SK-N-SH treated with all-trans-retinoic acid at 6 μM for 48 hours (cell line): ENCODE data around the gene ANKRD65.

Source experiments
- ATAC-seq: fragments of 200-7000 bp; cut with Tn5 transposase; 3 replicates; pipeline ENCODE4 v1.9.1; 2020; ENCODE audit warnings: mild to moderate bottlenecking, moderate library complexity
- ARNTL ChIP-seq: fragments of 450-650 bp; formaldehyde crosslinking; IDR thresholded peaks from 2 replicates; pipeline ENCODE4 v1.5.0; 2020; ENCODE audit warnings: low read depth, mild to moderate bottlenecking, moderate library complexity, borderline replicate concordance
- BACH2 ChIP-seq: fragments of 250-450 bp; sonication (Bioruptor Pico); IDR thresholded peaks from 2 replicates; pipeline ENCODE4 v1.9.0; 2021; ENCODE audit warnings: mild to moderate bottlenecking, borderline replicate concordance
- CREB5 ChIP-seq: fragments of 250-450 bp; sonication (Bioruptor Pico); IDR thresholded peaks from 2 replicates; pipeline ENCODE4 v1.5.1; 2020; ENCODE audit warnings: low read depth, mild to moderate bottlenecking, moderate library complexity
- CSDC2 ChIP-seq: fragments of 250-450 bp; sonication (Bioruptor Pico); IDR thresholded peaks from 2 replicates; pipeline ENCODE4 v1.5.0; 2020; ENCODE audit warnings: mild to moderate bottlenecking, moderate library complexity
- ESRRG ChIP-seq: fragments of 250-450 bp; sonication (Bioruptor Pico); IDR thresholded peaks from 2 replicates; pipeline ENCODE4 v1.6.1; 2021; ENCODE audit warnings: mild to moderate bottlenecking
- GLIS3 ChIP-seq: fragments of 250-450 bp; sonication (Bioruptor Pico); IDR thresholded peaks from 2 replicates; pipeline ENCODE4 v1.5.0; 2020; ENCODE audit warnings: mild to moderate bottlenecking, moderate library complexity
- ISL1 ChIP-seq: fragments of 250-450 bp; sonication (Bioruptor Pico); IDR thresholded peaks from 2 replicates; pipeline ENCODE4 v2.1.2; 2022; ENCODE audit warnings: mild to moderate bottlenecking, moderate library complexity
- OSR1 ChIP-seq: fragments of 250-450 bp; sonication (Bioruptor Pico); IDR thresholded peaks from 2 replicates; pipeline ENCODE4 v1.8.0; 2022; ENCODE audit warnings: moderate library complexity, mild to moderate bottlenecking, inconsistent platforms
- PPARA ChIP-seq: fragments of 250-450 bp; sonication (Bioruptor Pico); IDR thresholded peaks from 2 replicates; pipeline ENCODE4 v1.5.0; 2020; ENCODE audit warnings: mild to moderate bottlenecking, borderline replicate concordance
- RARB ChIP-seq: fragments of 250-450 bp; sonication (Bioruptor Pico); IDR thresholded peaks from 2 replicates; pipeline ENCODE4 v1.8.0; 2021; ENCODE audit warnings: mild to moderate bottlenecking, moderate library complexity
- SNAI2 ChIP-seq: fragments of 250-450 bp; sonication (Bioruptor Pico); IDR thresholded peaks from 2 replicates; pipeline ENCODE4 v1.5.0; 2020; ENCODE audit warnings: mild to moderate bottlenecking, moderate library complexity
- TCF4 ChIP-seq: fragments of 250-450 bp; sonication (Bioruptor Pico); IDR thresholded peaks from 2 replicates; pipeline ENCODE4 v1.8.0; 2021; ENCODE audit warnings: mild to moderate bottlenecking, moderate library complexity, borderline replicate concordance
- TOX ChIP-seq: fragments of 250-450 bp; sonication (Bioruptor Pico); IDR thresholded peaks from 2 replicates; pipeline ENCODE4 v1.8.0; 2021; ENCODE audit warnings: mild to moderate bottlenecking, moderate library complexity, borderline replicate concordance
- TSHZ2 ChIP-seq: fragments of 250-450 bp; sonication (Bioruptor Pico); IDR thresholded peaks from 2 replicates; pipeline ENCODE4 v1.5.0; 2020; ENCODE audit warnings: mild to moderate bottlenecking, moderate library complexity
- ZC3H10 ChIP-seq: fragments of 250-450 bp; sonication (Bioruptor Pico); IDR thresholded peaks from 2 replicates; pipeline ENCODE4 v1.5.1; 2021; ENCODE audit warnings: mild to moderate bottlenecking, moderate library complexity
- ZFP3 ChIP-seq: fragments of 250-450 bp; sonication (Bioruptor Pico); IDR thresholded peaks from 2 replicates; pipeline ENCODE4 v1.5.0; 2020; ENCODE audit warnings: mild to moderate bottlenecking, moderate library complexity
- ZFP30 ChIP-seq: fragments of 450-650 bp; formaldehyde crosslinking; IDR thresholded peaks from 2 replicates; pipeline ENCODE4 v1.5.0; 2022; ENCODE audit warnings: mild to moderate bottlenecking, moderate library complexity
- ZNF565 ChIP-seq: fragments of 450-650 bp; formaldehyde crosslinking; conservative IDR thresholded peaks from 2 replicates; pipeline ENCODE4 v1.5.0; 2020; ENCODE audit warnings: low read depth, mild to moderate bottlenecking, moderate library complexity
- ZNF70 ChIP-seq: fragments of 450-650 bp; formaldehyde crosslinking; IDR thresholded peaks from 2 replicates; pipeline ENCODE4 v1.5.0; 2020; ENCODE audit warnings: mild to moderate bottlenecking, moderate library complexity
- ZNF8 ChIP-seq: fragments of 450-650 bp; formaldehyde crosslinking; IDR thresholded peaks from 2 replicates; pipeline ENCODE4 v1.5.0; 2020; ENCODE audit warnings: mild to moderate bottlenecking, moderate library complexity
- TF ChIP-seq, protein P1 (sequence below): fragments of 250-450 bp; sonication (Bioruptor Pico); IDR thresholded peaks from 2 replicates; pipeline ENCODE4 v1.8.0; 2020; ENCODE audit warnings: mild to moderate bottlenecking, moderate library complexity, borderline replicate concordance
- TF ChIP-seq, protein P2 (sequence below): fragments of 250-450 bp; sonication (Bioruptor Pico); IDR thresholded peaks from 2 replicates; pipeline ENCODE4 v1.5.1; 2021; ENCODE audit warnings: mild to moderate bottlenecking, moderate library complexity
- TF ChIP-seq, protein P3 (sequence below): fragments of 250-450 bp; sonication (Bioruptor Pico); IDR thresholded peaks from 2 replicates; pipeline ENCODE4 v1.8.0; 2021; ENCODE audit warnings: low read depth, mild to moderate bottlenecking, moderate library complexity, borderline replicate concordance

Gene ANKRD65

DNA sequence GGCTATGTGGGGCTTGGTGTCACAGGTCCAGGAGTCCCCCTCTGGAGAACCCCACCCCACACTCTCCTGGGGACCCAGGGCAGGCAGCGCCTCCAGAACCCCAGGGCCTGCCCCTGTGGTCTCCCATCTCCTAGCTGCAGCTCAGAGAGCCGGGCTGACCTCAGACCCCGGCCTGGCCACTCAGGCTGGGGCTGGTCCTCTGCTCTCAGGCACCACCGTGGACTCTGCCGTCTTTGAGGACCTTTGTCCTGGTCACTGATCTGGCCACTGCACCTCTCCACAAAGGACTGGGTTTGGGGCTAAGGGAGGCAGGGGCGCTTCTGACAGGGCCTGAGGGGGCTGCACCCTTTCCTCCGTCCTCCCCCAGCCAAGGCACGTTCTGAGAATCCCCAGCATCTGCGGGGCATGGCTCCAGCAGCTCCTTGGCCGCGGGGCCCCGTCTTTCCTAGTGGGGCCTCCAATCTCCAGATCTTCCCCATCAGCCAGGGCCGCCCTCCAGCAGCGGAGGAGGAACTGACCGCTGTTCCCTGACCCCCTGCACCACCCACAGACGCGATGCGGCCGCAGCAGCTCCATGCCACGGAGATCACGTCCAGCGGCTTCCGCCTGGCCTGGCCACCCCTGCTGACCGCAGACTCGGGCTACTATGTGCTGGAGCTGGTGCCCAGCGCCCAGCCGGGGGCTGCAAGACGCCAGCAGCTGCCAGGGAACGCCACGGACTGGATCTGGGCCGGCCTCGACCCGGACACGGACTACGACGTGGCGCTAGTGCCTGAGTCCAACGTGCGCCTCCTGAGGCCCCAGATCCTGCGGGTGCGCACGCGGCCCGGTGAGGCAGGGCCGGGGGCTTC, 17.7 kb upstream of the ANKRD65 start:
- no peak for TF ChIP-seq ZNF8 (CRISPR knock-in tag)
- TF ChIP-seq ZC3H10 (CRISPR knock-in tag) = no peak
- TF ChIP-seq, protein P1, sequence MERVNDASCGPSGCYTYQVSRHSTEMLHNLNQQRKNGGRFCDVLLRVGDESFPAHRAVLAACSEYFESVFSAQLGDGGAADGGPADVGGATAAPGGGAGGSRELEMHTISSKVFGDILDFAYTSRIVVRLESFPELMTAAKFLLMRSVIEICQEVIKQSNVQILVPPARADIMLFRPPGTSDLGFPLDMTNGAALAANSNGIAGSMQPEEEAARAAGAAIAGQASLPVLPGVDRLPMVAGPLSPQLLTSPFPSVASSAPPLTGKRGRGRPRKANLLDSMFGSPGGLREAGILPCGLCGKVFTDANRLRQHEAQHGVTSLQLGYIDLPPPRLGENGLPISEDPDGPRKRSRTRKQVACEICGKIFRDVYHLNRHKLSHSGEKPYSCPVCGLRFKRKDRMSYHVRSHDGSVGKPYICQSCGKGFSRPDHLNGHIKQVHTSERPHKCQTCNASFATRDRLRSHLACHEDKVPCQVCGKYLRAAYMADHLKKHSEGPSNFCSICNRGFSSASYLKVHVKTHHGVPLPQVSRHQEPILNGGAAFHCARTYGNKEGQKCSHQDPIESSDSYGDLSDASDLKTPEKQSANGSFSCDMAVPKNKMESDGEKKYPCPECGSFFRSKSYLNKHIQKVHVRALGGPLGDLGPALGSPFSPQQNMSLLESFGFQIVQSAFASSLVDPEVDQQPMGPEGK (CRISPR knock-in tag) = no peak
- no peak for TF ChIP-seq TCF4 (CRISPR knock-in tag)
- no peak for TF ChIP-seq PPARA (CRISPR knock-in tag)
- TF ChIP-seq CSDC2 (CRISPR knock-in tag) = no peak
- no peak for TF ChIP-seq SNAI2 (CRISPR knock-in tag)
- TF ChIP-seq ZFP3 (CRISPR knock-in tag) = no peak
- TF ChIP-seq ZNF70 (CRISPR knock-in tag) = no peak
- TF ChIP-seq, protein P2, sequence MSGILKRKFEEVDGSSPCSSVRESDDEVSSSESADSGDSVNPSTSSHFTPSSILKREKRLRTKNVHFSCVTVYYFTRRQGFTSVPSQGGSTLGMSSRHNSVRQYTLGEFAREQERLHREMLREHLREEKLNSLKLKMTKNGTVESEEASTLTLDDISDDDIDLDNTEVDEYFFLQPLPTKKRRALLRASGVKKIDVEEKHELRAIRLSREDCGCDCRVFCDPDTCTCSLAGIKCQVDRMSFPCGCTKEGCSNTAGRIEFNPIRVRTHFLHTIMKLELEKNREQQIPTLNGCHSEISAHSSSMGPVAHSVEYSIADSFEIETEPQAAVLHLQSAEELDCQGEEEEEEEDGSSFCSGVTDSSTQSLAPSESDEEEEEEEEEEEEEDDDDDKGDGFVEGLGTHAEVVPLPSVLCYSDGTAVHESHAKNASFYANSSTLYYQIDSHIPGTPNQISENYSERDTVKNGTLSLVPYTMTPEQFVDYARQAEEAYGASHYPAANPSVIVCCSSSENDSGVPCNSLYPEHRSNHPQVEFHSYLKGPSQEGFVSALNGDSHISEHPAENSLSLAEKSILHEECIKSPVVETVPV = no peak
- TF ChIP-seq BACH2 (CRISPR knock-in tag) = no peak
- TF ChIP-seq TSHZ2 = no peak
- no peak for TF ChIP-seq ZFP30 (CRISPR knock-in tag)
- TF ChIP-seq ISL1 (CRISPR knock-in tag) = no peak
- no peak for TF ChIP-seq ESRRG
- TF ChIP-seq CREB5 (CRISPR knock-in tag) = no peak
- no peak for TF ChIP-seq ARNTL

GRCh38 chr1:1437904-1438376, 16.9 kb upstream of the ANKRD65 start:
- ATAC-seq = no peak
- no peak for TF ChIP-seq ZNF565 (CRISPR knock-in tag)
- no peak for TF ChIP-seq SNAI2 (CRISPR knock-in tag)
- TF ChIP-seq CSDC2 (CRISPR knock-in tag) = no peak
- TF ChIP-seq ISL1 (CRISPR knock-in tag) = no peak
- TF ChIP-seq ARNTL = no peak
- TF ChIP-seq TCF4 (CRISPR knock-in tag) = no peak
- TF ChIP-seq BACH2 (CRISPR knock-in tag) = no peak
- TF ChIP-seq, protein P1 (CRISPR knock-in tag) = no peak
- TF ChIP-seq TOX = no peak
- no peak for TF ChIP-seq TSHZ2
- TF ChIP-seq ZFP3 (CRISPR knock-in tag) = no peak
- no peak for TF ChIP-seq PPARA (CRISPR knock-in tag)
- TF ChIP-seq GLIS3 (CRISPR knock-in tag) = no peak
- TF ChIP-seq, protein P3, sequence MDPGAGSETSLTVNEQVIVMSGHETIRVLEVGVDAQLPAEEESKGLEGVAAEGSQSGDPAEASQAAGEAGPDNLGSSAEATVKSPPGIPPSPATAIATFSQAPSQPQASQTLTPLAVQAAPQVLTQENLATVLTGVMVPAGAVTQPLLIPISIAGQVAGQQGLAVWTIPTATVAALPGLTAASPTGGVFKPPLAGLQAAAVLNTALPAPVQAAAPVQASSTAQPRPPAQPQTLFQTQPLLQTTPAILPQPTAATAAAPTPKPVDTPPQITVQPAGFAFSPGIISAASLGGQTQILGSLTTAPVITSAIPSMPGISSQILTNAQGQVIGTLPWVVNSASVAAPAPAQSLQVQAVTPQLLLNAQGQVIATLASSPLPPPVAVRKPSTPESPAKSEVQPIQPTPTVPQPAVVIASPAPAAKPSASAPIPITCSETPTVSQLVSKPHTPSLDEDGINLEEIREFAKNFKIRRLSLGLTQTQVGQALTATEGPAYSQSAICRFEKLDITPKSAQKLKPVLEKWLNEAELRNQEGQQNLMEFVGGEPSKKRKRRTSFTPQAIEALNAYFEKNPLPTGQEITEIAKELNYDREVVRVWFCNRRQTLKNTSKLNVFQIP (CRISPR knock-in tag) = no peak
- TF ChIP-seq ESRRG = no peak
- TF ChIP-seq OSR1 (CRISPR knock-in tag) = no peak
- TF ChIP-seq ZC3H10 (CRISPR knock-in tag) = no peak
- no peak for TF ChIP-seq RARB (CRISPR knock-in tag)

More for the DNA sequence above, 17.7 kb upstream of the ANKRD65 start:
- no peak for ATAC-seq
